Panc1 (cell line): Measurements from ENCODE around the gene DPM3.
A peak's percentile ranks its signal among the peaks of the same experiment; 100 is the strongest.

Experiments used
- CTCF ChIP-seq: fragments of 450-650 bp; IDR thresholded peaks from 2 replicates; pipeline ENCODE4 v1.5.1; 2017; ENCODE audit warnings: mild to moderate bottlenecking
- POLR2AphosphoS5 ChIP-seq: IDR thresholded peaks from 2 replicates; pipeline ENCODE4 v1.6.1; 2012; ENCODE audit warnings: mild to moderate bottlenecking, low read depth, low read length, moderate library complexity

GRCh38 chr1:155127105-155127966 lies 13.0 kb downstream of the DPM3 start, which contains the start of gene EFNA1:
- no peak for TF ChIP-seq CTCF
- peak; percentile 52 for TF ChIP-seq POLR2AphosphoS5
